Measurements from ENCODE around the gene OSBPL3. TPM values are rescaled to one million over a fixed set of nuclear protein-coding genes. Genes with fewer than 3 reads are reported as not detected.

The OSBPL3 gene
- total RNA-seq, 2 experiments from 2014 or later = 41.2 to 45.1 TPM

DNA sequence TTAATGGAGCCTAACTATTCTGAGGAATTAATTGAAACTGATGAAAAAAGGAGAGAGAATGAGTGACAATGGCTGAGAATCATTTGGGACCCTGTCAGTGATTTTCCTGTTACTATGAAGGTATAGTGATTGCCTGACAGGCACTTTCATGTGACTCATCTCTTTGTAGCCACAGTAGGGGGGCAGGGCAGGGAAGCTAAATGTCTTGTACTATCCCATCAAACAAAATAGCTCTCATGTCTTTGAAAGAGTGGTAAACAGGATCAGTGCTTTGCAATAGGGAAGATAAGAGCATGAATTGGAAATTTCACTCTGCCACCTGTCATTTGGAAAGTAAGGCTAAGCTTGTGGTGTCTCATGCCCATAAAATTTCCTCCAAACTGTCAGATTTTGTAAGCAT lies 128.2 kb downstream of the OSBPL3 start:
- Mint-ChIP-seq H3K36me3 (peaks cover 40% of the 10 kb centered on the region), H3K9me3 (no peaks in the 10 kb centered on the region), H3K4me1 (ENCODE audit: low read depth) (peaks cover 21% of the 10 kb centered on the region), H3K27me3 (no peaks in the 10 kb centered on the region), H3K27ac (no peak overlapping the region), H3K4me3 (no peak overlapping the region)
- POLR2A ChIA-PET = interaction anchor here (0.6 to 0.9 kb wide), 2 partner anchors 11 to 127 kb away, joined by 3 read pairs; no protein-coding TSS in a partner anchor
- DNase-seq = peak; percentile 60
- CTCF ChIA-PET = interaction anchor here (0.6 to 2.7 kb wide), 4 partner anchors 31 to 275 kb away, joined by 3 to 8 read pairs (median 4); no protein-coding TSS in a partner anchor
- intact Hi-C loops (cut with micrococcal nuclease) = no loop called here

- POLR2A ChIA-PET = no interaction called here
- H3K9me3 Mint-ChIP-seq = no peaks in the 10 kb centered on the region
- peaks cover 13% of the 10 kb centered on the region for H3K4me1 Mint-ChIP-seq (ENCODE audit: low read depth)
- no peak overlapping the region for H3K27ac Mint-ChIP-seq
- peaks cover 31% of the 10 kb centered on the region for H3K36me3 Mint-ChIP-seq
- no peak overlapping the region for H3K4me3 Mint-ChIP-seq
- no peak for DNase-seq
- CTCF ChIA-PET = no interaction called here
- intact Hi-C loops (cut with micrococcal nuclease) = no loop called here
- H3K27me3 Mint-ChIP-seq = no peaks in the 10 kb centered on the region
These were observed 131.1 kb downstream of the OSBPL3 start for GRCh38 chr7:24848878-24849277.

GRCh38 chr7:24847754-24848153 lies 132.2 kb downstream of the OSBPL3 start:
- Mint-ChIP-seq H3K9me3 (no peaks in the 10 kb centered on the region), H3K4me1 (ENCODE audit: low read depth) (peaks cover 13% of the 10 kb centered on the region), H3K4me3 (no peak overlapping the region), H3K27ac (no peak overlapping the region), H3K27me3 (no peaks in the 10 kb centered on the region), H3K36me3 (peaks cover 31% of the 10 kb centered on the region)
- intact Hi-C loops (cut with micrococcal nuclease) = no loop called here
- CTCF ChIA-PET = no interaction called here
- POLR2A ChIA-PET = no interaction called here
- DNase-seq = no peak

DNA sequence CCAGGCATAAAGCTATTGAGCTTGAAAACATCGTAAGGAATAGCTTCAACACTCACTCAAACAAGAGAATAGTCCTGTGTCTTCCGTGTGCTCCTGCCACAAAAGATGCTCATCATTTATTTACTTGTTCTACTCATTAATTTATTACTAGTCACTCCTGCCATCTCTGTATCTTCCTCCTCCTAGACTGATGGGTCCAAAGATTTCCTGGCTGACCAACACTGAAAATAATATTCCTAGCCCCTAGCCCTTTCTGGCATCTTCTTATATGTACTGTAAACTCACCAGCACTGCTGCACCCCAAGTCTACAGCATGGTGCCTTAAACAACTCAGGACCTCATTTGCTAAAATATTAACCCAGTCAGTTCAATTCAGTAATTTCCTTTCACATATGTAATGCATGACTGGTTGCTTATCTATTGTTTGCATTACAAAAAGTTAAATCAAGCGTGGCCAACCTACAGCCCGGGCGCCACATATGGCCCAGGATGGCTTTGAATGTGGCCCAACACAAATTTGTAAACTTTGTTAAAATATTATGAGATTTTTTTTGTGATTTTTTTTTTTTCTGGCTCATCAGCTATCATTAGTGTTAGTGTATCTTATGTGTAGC lies 136.1 kb downstream of the OSBPL3 start:
- no peak for DNase-seq
- intact Hi-C loops (cut with micrococcal nuclease) = no loop called here
- Mint-ChIP-seq H3K4me3 (no peak overlapping the region), H3K27me3 (no peaks in the 10 kb centered on the region), H3K4me1 (ENCODE audit: low read depth) (peaks cover 2% of the 10 kb centered on the region), H3K36me3 (peaks cover 22% of the 10 kb centered on the region), H3K9me3 (no peaks in the 10 kb centered on the region), H3K27ac (no peak overlapping the region)
- POLR2A ChIA-PET = no interaction called here
- CTCF ChIA-PET = no interaction called here

- Mint-ChIP-seq H3K27ac (no peak overlapping the region), H3K4me3 (no peak overlapping the region)
These were observed 137.3 kb downstream of the OSBPL3 start for GRCh38 chr7:24842449-24843241.

DNA sequence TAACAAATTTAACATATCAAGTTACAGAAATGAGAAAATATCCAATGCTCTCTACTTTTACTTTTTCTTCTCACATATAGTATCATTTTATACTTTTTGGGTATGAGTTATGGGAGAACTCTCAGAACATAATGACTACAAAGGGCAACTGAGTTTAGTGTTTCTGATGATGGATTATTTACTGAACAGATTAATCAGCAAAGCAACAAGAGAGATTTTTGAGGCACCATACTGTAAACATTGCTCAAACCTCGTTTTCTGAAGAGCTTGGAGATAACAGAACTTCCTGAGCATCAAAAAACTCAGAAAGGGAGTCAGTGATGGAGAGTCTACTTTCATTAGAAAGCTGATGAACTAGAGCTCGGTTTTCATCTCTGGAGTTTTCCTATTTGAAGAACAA lies 137.9 kb downstream of the OSBPL3 start:
- H3K9me3 Mint-ChIP-seq = no peaks in the 10 kb centered on the region
- H3K27me3 Mint-ChIP-seq = no peaks in the 10 kb centered on the region
- no peak for DNase-seq
- H3K4me3 Mint-ChIP-seq = no peak overlapping the region
- no peak overlapping the region for H3K27ac Mint-ChIP-seq
- ChIA-PET CTCF (interaction anchor here (1.1 kb wide), 1 partner anchor 29 kb away, joined by 3 read pairs; no protein-coding TSS in a partner anchor), POLR2A (no interaction called here)
- H3K36me3 Mint-ChIP-seq = peaks cover 27% of the 10 kb centered on the region
- intact Hi-C loops (cut with micrococcal nuclease) = no loop called here
- H3K4me1 Mint-ChIP-seq (ENCODE audit: low read depth) = peaks cover 12% of the 10 kb centered on the region

More at GRCh38 chr7:24842449-24843241, 137.3 kb downstream of the OSBPL3 start:
- H3K36me3 Mint-ChIP-seq = peaks cover 24% of the 10 kb centered on the region
- POLR2A ChIA-PET = no interaction called here
- intact Hi-C loops (cut with micrococcal nuclease) = no loop called here
- CTCF ChIA-PET = interaction anchor here (1.1 kb wide), 1 partner anchor 30 kb away, joined by 3 read pairs; no protein-coding TSS in a partner anchor
- H3K9me3 Mint-ChIP-seq = no peaks in the 10 kb centered on the region
- no peak for DNase-seq
- H3K4me1 Mint-ChIP-seq (ENCODE audit: low read depth) = peaks cover 6% of the 10 kb centered on the region
- no peaks in the 10 kb centered on the region for H3K27me3 Mint-ChIP-seq

DNA sequence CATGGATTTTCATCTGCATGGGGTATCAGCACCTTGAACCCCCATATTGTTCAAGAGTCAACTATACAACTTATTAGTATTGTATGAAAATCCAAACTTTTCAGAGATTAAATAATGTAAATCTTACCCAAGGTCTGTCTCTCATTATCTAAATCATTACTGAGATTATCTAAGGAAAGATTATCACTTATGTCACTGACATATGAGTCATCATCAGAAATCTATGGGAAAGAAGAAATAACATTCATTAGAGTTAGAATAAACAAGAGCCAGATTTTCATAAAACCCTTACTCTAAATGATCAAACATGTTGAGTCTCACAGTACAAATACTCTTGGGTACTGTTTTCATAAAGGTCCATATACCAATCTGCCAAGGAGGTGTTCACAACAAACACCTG lies 139.4 kb downstream of the OSBPL3 start:
- no peaks in the 10 kb centered on the region for H3K27me3 Mint-ChIP-seq
- no peak overlapping the region for H3K4me3 Mint-ChIP-seq
- peaks cover 21% of the 10 kb centered on the region for H3K4me1 Mint-ChIP-seq (ENCODE audit: low read depth)
- H3K9me3 Mint-ChIP-seq = no peaks in the 10 kb centered on the region
- H3K36me3 Mint-ChIP-seq = peaks cover 27% of the 10 kb centered on the region
- intact Hi-C loops (cut with micrococcal nuclease) = no loop called here
- H3K27ac Mint-ChIP-seq = no peak overlapping the region
- ChIA-PET POLR2A (no interaction called here), CTCF (interaction anchor here (1.0 to 1.4 kb wide), 2 partner anchors 20 to 139 kb away, joined by 3 to 4 read pairs; no protein-coding TSS in a partner anchor)
- no peak for DNase-seq

- no peaks in the 10 kb centered on the region for H3K9me3 Mint-ChIP-seq
- no peaks in the 10 kb centered on the region for H3K27me3 Mint-ChIP-seq
- no peak overlapping the region for H3K27ac Mint-ChIP-seq
- intact Hi-C loops (cut with micrococcal nuclease) = no loop called here
- no peak overlapping the region for H3K4me3 Mint-ChIP-seq
- ChIA-PET CTCF (interaction anchor here (3.2 kb wide), 1 partner anchor 15 kb away, joined by 11 read pairs; no protein-coding TSS in a partner anchor), POLR2A (interaction anchor here (1.1 kb wide), 1 partner anchor 9 kb away, joined by 3 read pairs; no protein-coding TSS in a partner anchor)
- DNase-seq = no peak
- H3K36me3 Mint-ChIP-seq = peaks cover 48% of the 10 kb centered on the region
- H3K4me1 Mint-ChIP-seq (ENCODE audit: low read depth) = peaks cover 36% of the 10 kb centered on the region
These were observed 143.9 kb downstream of the OSBPL3 start for GRCh38 chr7:24836084-24836483.

GRCh38 chr7:24835643-24836042 lies 144.3 kb downstream of the OSBPL3 start:
- POLR2A ChIA-PET = interaction anchor here (1.1 kb wide), 1 partner anchor 9 kb away, joined by 3 read pairs; no protein-coding TSS in a partner anchor
- Mint-ChIP-seq H3K27ac (peak overlapping the region; percentile 25), H3K4me3 (no peak overlapping the region), H3K36me3 (peaks cover 52% of the 10 kb centered on the region), H3K9me3 (no peaks in the 10 kb centered on the region), H3K4me1 (ENCODE audit: low read depth) (peaks cover 39% of the 10 kb centered on the region), H3K27me3 (no peaks in the 10 kb centered on the region)
- no peak for DNase-seq
- CTCF ChIA-PET = interaction anchor here (1.7 to 3.2 kb wide), 2 partner anchors 15 to 23 kb away, joined by 6 to 11 read pairs; no protein-coding TSS in a partner anchor
- intact Hi-C loops (cut with micrococcal nuclease) = no loop called here

DNA sequence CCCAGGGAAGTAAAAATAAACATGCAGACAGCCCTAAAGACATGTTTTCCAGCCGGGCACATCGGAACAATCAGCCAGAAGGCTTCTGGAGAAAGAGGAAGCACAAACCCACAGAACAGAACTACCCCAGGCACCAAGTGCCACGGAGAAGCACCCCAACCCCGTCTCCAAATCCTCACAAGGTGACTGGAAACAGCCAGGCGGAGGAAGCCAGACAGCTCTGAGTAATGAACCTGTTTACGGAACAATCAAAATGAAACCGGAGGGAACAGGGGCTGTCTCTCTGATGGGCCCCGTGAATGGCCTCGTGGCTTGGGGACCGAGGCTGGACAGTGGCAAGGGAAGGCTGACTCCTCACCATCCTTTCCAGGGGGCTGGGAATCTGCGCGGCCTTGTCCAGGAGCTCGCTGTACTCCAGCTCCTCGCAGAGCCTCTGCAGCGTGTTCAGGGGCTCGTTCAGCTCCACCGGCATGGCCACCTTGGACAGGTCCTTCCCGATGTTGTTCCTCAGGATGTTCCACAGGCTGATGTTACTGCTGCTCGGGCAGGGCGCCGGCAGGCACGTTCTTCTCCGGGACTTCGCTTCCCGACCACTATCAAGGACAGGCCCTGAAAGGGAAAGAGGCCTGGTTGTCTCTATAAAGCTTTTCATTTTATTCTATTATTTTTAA lies 145.7 kb downstream of the OSBPL3 start:
- CTCF ChIA-PET = interaction anchor here (1.0 to 3.2 kb wide), 3 partner anchors 13 to 145 kb away, joined by 3 to 11 read pairs (median 6); no protein-coding TSS in a partner anchor
- intact Hi-C loops (cut with micrococcal nuclease) = no loop called here
- Mint-ChIP-seq H3K4me1 (ENCODE audit: low read depth) (peaks cover 51% of the 10 kb centered on the region), H3K36me3 (peaks cover 54% of the 10 kb centered on the region), H3K27me3 (no peaks in the 10 kb centered on the region), H3K9me3 (no peaks in the 10 kb centered on the region), H3K27ac (no peak overlapping the region), H3K4me3 (no peak overlapping the region)
- no peak for DNase-seq
- POLR2A ChIA-PET = no interaction called here

GRCh38 chr7:24833549-24833948 lies 146.4 kb downstream of the OSBPL3 start:
- H3K9me3 Mint-ChIP-seq = no peaks in the 10 kb centered on the region
- peaks cover 52% of the 10 kb centered on the region for H3K4me1 Mint-ChIP-seq (ENCODE audit: low read depth)
- H3K4me3 Mint-ChIP-seq = no peak overlapping the region
- CTCF ChIA-PET = interaction anchor here (1.0 to 1.1 kb wide), 2 partner anchors 13 to 146 kb away, joined by 3 to 4 read pairs; no protein-coding TSS in a partner anchor
- DNase-seq = no peak
- intact Hi-C loops (cut with micrococcal nuclease) = no loop called here
- H3K27me3 Mint-ChIP-seq = no peaks in the 10 kb centered on the region
- no peak overlapping the region for H3K27ac Mint-ChIP-seq
- POLR2A ChIA-PET = no interaction called here
- H3K36me3 Mint-ChIP-seq = peaks cover 52% of the 10 kb centered on the region

DNA sequence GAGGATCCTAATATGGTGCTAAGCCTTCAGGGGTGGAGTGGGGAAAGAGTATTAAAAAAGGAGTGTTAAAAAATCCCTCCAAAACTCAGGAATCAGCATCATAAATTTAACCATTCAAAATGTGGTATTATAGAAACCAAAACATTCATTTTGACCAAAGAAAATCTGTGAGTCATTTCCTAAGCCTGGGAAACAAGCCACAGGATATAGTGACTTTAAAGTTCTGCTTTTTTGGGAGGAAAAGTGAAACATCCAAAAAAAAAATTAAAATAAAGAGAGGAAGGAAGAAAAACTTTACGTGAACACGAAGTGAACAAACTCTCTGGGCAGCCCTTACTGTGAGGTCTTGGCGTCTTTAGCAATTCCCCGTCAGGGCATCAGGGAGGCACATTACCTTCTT lies 148.7 kb downstream of the OSBPL3 start:
- no peak overlapping the region for H3K4me3 Mint-ChIP-seq
- CTCF ChIA-PET = interaction anchor here (1.1 to 2.0 kb wide), 4 partner anchors 11 to 262 kb away, joined by 3 to 14 read pairs (median 6); no protein-coding TSS in a partner anchor
- H3K36me3 Mint-ChIP-seq = peaks cover 58% of the 10 kb centered on the region
- POLR2A ChIA-PET = no interaction called here
- no peak overlapping the region for H3K27ac Mint-ChIP-seq
- DNase-seq = no peak
- H3K4me1 Mint-ChIP-seq (ENCODE audit: low read depth) = peaks cover 58% of the 10 kb centered on the region
- H3K9me3 Mint-ChIP-seq = no peaks in the 10 kb centered on the region
- H3K27me3 Mint-ChIP-seq = no peaks in the 10 kb centered on the region
- intact Hi-C loops (cut with micrococcal nuclease) = no loop called here
